Measurements from ENCODE around the gene GOLIM4. TPM values are rescaled to one million over a fixed set of nuclear protein-coding genes. Genes with fewer than 3 reads are reported as not detected.

The GOLIM4 gene
- total RNA-seq, 2 experiments from 2014 or later = 0.28 to 0.36 TPM

DNA sequence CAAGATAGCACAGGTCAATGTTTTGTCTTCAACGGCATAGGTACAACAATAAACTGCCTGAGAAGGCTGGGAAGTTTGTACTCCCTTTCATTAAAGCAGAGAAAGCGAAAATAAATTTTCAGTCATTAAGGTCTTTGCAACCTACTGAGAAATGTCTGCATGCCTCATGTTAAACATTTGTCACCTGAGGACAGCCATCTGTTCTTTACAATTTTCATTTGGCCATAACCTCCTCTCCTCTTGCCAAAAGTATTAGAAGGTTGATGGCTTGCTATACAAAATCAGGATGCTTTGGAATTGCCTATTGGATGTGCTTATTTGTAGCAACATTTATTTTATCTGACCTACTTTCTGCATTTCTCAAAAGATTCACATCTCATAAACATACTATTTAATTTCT lies 122.7 kb downstream of the GOLIM4 start:
- Mint-ChIP-seq H3K9me3 (no peaks in the 10 kb centered on the region), H3K27ac (no peak overlapping the region), H3K4me1 (ENCODE audit: low read depth) (no peaks in the 10 kb centered on the region), H3K4me3 (no peak overlapping the region), H3K36me3 (ENCODE audit: low read depth) (no peaks in the 10 kb centered on the region), H3K27me3 (no peaks in the 10 kb centered on the region)
- TF ChIP-seq, protein P1, sequence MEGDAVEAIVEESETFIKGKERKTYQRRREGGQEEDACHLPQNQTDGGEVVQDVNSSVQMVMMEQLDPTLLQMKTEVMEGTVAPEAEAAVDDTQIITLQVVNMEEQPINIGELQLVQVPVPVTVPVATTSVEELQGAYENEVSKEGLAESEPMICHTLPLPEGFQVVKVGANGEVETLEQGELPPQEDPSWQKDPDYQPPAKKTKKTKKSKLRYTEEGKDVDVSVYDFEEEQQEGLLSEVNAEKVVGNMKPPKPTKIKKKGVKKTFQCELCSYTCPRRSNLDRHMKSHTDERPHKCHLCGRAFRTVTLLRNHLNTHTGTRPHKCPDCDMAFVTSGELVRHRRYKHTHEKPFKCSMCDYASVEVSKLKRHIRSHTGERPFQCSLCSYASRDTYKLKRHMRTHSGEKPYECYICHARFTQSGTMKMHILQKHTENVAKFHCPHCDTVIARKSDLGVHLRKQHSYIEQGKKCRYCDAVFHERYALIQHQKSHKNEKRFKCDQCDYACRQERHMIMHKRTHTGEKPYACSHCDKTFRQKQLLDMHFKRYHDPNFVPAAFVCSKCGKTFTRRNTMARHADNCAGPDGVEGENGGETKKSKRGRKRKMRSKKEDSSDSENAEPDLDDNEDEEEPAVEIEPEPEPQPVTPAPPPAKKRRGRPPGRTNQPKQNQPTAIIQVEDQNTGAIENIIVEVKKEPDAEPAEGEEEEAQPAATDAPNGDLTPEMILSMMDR (IDR thresholded peaks at IDR 0.05) = no peak
- no peaks in the 10 kb centered on the region for H3K4me1 ChIP-seq (ENCODE audit: insufficient read depth, low read length)
- no peaks in the 10 kb centered on the region for H3K27me3 ChIP-seq (ENCODE audit: control insufficient read depth in 1 of 2, insufficient read depth in 2 of 2, low read length in 2 of 2)
- H3K9me3 ChIP-seq (ENCODE audit: control insufficient read depth in 1 of 2, insufficient read depth in 1 of 2, low read length in 2 of 2) = no peaks in the 10 kb centered on the region
- H3K4me3 ChIP-seq (ENCODE audit: low read length) = no peak overlapping the region
- intact Hi-C loops (cut with DNase I, micrococcal nuclease) = no loop called here
- CTCF ChIA-PET = no interaction called here
- POLR2A ChIA-PET = no interaction called here
- no peak for DNase-seq
- ATAC-seq (ENCODE audit: poor library complexity) = no peak
- no peak overlapping the region for H3K27ac ChIP-seq (ENCODE audit: low read depth in 1 of 2, low read length in 2 of 2)
- H3K36me3 ChIP-seq (ENCODE audit: insufficient read depth, low read length) = no peaks in the 10 kb centered on the region

DNA sequence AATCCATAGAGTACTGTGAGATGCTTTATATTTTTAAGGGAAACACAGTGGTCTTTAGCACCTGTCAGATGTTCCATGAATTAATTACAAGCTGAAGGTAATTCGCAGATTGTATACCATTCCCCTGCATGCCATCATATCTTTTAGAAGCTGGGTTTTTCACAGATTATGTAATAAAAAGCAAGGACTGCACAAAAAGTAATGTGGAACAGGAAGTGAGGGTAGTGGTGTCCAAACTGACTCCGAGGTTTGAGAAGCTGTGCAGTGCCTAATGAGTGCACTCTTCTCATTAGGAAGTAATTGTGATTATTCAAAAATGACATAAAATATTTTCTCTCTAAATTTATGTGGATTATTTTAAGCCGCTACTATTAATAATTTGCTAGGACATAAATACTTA lies 123.2 kb downstream of the GOLIM4 start:
- H3K36me3 Mint-ChIP-seq (ENCODE audit: low read depth) = no peaks in the 10 kb centered on the region
- no peaks in the 10 kb centered on the region for H3K9me3 Mint-ChIP-seq
- no peaks in the 10 kb centered on the region for H3K36me3 ChIP-seq (ENCODE audit: insufficient read depth, low read length)
- ChIA-PET POLR2A (no interaction called here), CTCF (no interaction called here)
- H3K4me3 Mint-ChIP-seq = no peak overlapping the region
- no peak overlapping the region for H3K4me3 ChIP-seq (ENCODE audit: low read length)
- H3K4me1 Mint-ChIP-seq (ENCODE audit: low read depth) = no peaks in the 10 kb centered on the region
- H3K27me3 Mint-ChIP-seq = no peaks in the 10 kb centered on the region
- no peaks in the 10 kb centered on the region for H3K27me3 ChIP-seq (ENCODE audit: control insufficient read depth in 1 of 2, insufficient read depth in 2 of 2, low read length in 2 of 2)
- no peaks in the 10 kb centered on the region for H3K4me1 ChIP-seq (ENCODE audit: insufficient read depth, low read length)
- no peaks in the 10 kb centered on the region for H3K9me3 ChIP-seq (ENCODE audit: control insufficient read depth in 1 of 2, insufficient read depth in 1 of 2, low read length in 2 of 2)
- no peak for DNase-seq
- H3K27ac Mint-ChIP-seq = no peak overlapping the region
- no peak for ATAC-seq (ENCODE audit: poor library complexity)
- no peak overlapping the region for H3K27ac ChIP-seq (ENCODE audit: low read depth in 1 of 2, low read length in 2 of 2)
- TF ChIP-seq, protein P1 (IDR thresholded peaks at IDR 0.05) = no peak
- intact Hi-C loops (cut with DNase I, micrococcal nuclease) = no loop called here

DNA sequence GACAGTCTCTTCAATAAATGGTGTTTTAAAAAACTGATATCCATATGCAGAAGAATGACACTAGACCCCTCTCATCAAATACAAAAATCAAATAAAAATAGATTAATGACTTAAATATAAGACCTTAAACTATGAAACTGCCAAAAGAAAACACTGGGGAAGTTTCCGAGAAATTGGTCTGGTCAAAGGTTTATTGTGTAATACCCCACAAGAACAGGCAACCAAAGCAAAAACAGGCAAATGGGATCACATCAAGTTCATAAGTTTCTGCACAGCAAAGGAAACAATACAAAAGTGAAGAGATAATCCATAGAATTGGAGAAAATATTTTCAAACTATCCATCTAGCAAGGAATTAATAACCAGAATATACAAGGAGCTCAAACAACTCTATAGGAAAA lies 126.2 kb downstream of the GOLIM4 start:
- CTCF ChIA-PET = no interaction called here
- ATAC-seq (ENCODE audit: poor library complexity) (no peak), DNase-seq (no peak)
- TF ChIP-seq, protein P1 (IDR thresholded peaks at IDR 0.05) = no peak
- no peaks in the 10 kb centered on the region for H3K9me3 Mint-ChIP-seq
- no peaks in the 10 kb centered on the region for H3K36me3 ChIP-seq (ENCODE audit: insufficient read depth, low read length)
- H3K36me3 Mint-ChIP-seq (ENCODE audit: low read depth) = no peaks in the 10 kb centered on the region
- POLR2A ChIA-PET = no interaction called here
- intact Hi-C loops (cut with DNase I, micrococcal nuclease) = no loop called here
- no peak overlapping the region for H3K4me3 Mint-ChIP-seq
- no peaks in the 10 kb centered on the region for H3K9me3 ChIP-seq (ENCODE audit: control insufficient read depth in 1 of 2, insufficient read depth in 1 of 2, low read length in 2 of 2)
- no peaks in the 10 kb centered on the region for H3K4me1 ChIP-seq (ENCODE audit: insufficient read depth, low read length)
- no peak overlapping the region for H3K27ac ChIP-seq (ENCODE audit: low read depth in 1 of 2, low read length in 2 of 2)
- no peaks in the 10 kb centered on the region for H3K4me1 Mint-ChIP-seq (ENCODE audit: low read depth)
- H3K27ac Mint-ChIP-seq = no peak overlapping the region
- H3K27me3 ChIP-seq (ENCODE audit: control insufficient read depth in 1 of 2, insufficient read depth in 2 of 2, low read length in 2 of 2) = no peaks in the 10 kb centered on the region
- no peaks in the 10 kb centered on the region for H3K27me3 Mint-ChIP-seq
- no peak overlapping the region for H3K4me3 ChIP-seq (ENCODE audit: low read length)

Data from CD4-positive, alpha-beta T cell (primary cell).